GM12878 (cell line): ENCODE results near the gene TRMT44. TPM values are rescaled to one million over a fixed set of nuclear protein-coding genes. Genes with fewer than 3 reads are reported as not detected.

Experiments used
- ATAC-seq: fragments of 200-7000 bp; cut with Tn5 transposase; 3 replicates; pipeline ENCODE4 v1.9.1; 2020; ENCODE audit warnings: mild to moderate bottlenecking, moderate library complexity
- BruUV-seq: library from RNA; stranded (reverse); fragments of 400-500 nt; replicated peaks from 2 replicates; lab custom pipeline; 2021; lab: Mats Ljungman, UMichigan
- CTCF ChIA-PET: fragments of 300-600 bp; sonication (Branson Sonifier 250); formaldehyde crosslinking; extraction: SDS; loops from one replicate; lab custom pipeline; 2021; ENCODE audit warnings: inconsistent platforms; lab: Yijun Ruan, JAX
- POLR2A ChIA-PET: fragments of 350-600 bp; formaldehyde crosslinking; extraction: SDS; loops from one replicate; lab custom pipeline; 2021; ENCODE audit warnings: inconsistent platforms; lab: Charles Lee
- RAD21 ChIA-PET: fragments of 300-600 bp; sonication (Branson Sonifier 250); formaldehyde crosslinking; loops from one replicate; lab custom pipeline; 2023; ENCODE audit warnings: antibody characterized with exemption; ENCODE audit not compliant: unreplicated experiment; lab: Charles Lee
- SMC1A ChIA-PET: fragments of 300-600 bp; sonication (Branson Sonifier 250); formaldehyde crosslinking; loops from one replicate; lab custom pipeline; 2023; ENCODE audit not compliant: unreplicated experiment, uncharacterized antibody; lab: Charles Lee
- DNase-seq: peaks from one replicate; pipeline ENCODE4 v3.0.0-alpha.2; 2011; ENCODE audit warnings: low read depth, low spot score
- FAIRE-seq: peaks from 3 replicates; lab custom pipeline; 2011; peaks lifted over from hg19 to GRCh38; lab: Jason Lieb, UNC
- H2AFZ ChIP-seq: 2 replicates; pipeline ENCODE4 v1.6.0; 2011; ENCODE audit warnings: low read depth, low read length, control low read depth; ENCODE audit not compliant: control insufficient read depth
- H3K27ac ChIP-seq: 2 replicates; pipeline ENCODE4 v1.5.1; 2011; ENCODE audit warnings: control low read depth; ENCODE audit not compliant: control insufficient read depth, insufficient read depth
- H3K27me3 ChIP-seq, 2 experiments: replicated peaks in 1 of 2; 2 replicates each; pipeline versions ENCODE4 v1.6.0 to v1.6.1; 2011; ENCODE audit warnings: low read length in 1 of 2; ENCODE audit not compliant: control insufficient read depth in 2 of 2, insufficient read depth in 2 of 2
- H3K36me3 ChIP-seq, 2 experiments: 2 replicates each; pipeline ENCODE4 v1.5.1; 2011; ENCODE audit warnings: low read length in 1 of 2; ENCODE audit not compliant: control insufficient read depth in 2 of 2, insufficient read depth in 2 of 2
- H3K4me1 ChIP-seq: 2 replicates; pipeline ENCODE4 v1.6.1; 2011; ENCODE audit warnings: mild to moderate bottlenecking, low read length, moderate library complexity, mixed read lengths; ENCODE audit not compliant: control insufficient read depth, insufficient read depth
- H3K4me2 ChIP-seq: 2 replicates; pipeline ENCODE4 v1.6.0; 2011; ENCODE audit warnings: control low read depth; ENCODE audit not compliant: control insufficient read depth, insufficient read depth
- H3K4me3 ChIP-seq: fragments of 200-600 bp; sonication (generic); 2 replicates; pipeline ENCODE4 v1.5.1; 2016
- H3K79me2 ChIP-seq: 2 replicates; pipeline ENCODE4 v1.6.0; 2011; ENCODE audit warnings: low read length; ENCODE audit not compliant: control insufficient read depth, insufficient read depth
- H3K9ac ChIP-seq: 2 replicates; pipeline ENCODE4 v1.8.0; 2011; ENCODE audit warnings: low read length, control low read depth, mixed read lengths; ENCODE audit not compliant: control insufficient read depth, insufficient read depth
- H3K9me3 ChIP-seq: replicated peaks from 3 replicates; pipeline ENCODE4 v1.5.1; 2011; ENCODE audit warnings: mild to moderate bottlenecking, low read length; ENCODE audit not compliant: control insufficient read depth, insufficient read depth
- H4K20me1 ChIP-seq: 2 replicates; pipeline ENCODE4 v1.6.0; 2011; ENCODE audit not compliant: control insufficient read depth, insufficient read depth
- BCL3 ChIP-seq: IDR thresholded peaks from 2 replicates; pipeline ENCODE4 v1.6.1; 2011; ENCODE audit warnings: borderline replicate concordance, low read depth, mild to moderate bottlenecking, moderate library complexity, low read length; ENCODE audit not compliant: insufficient read depth, poor library complexity, severe bottlenecking
- EGR1 ChIP-seq, 2 experiments: IDR thresholded peaks; 1 replicate in 1 of 2; 2 replicates in 1 of 2; pipeline ENCODE4 v1.6.1; 2011 to 2012; ENCODE audit warnings: low read depth in 2 of 2, low read length in 2 of 2, borderline replicate concordance in 1 of 2, mild to moderate bottlenecking in 1 of 2, moderate library complexity in 1 of 2
- FOXM1 ChIP-seq: IDR thresholded peaks from 2 replicates; pipeline ENCODE4 v1.6.1; 2012; ENCODE audit warnings: low read depth, mild to moderate bottlenecking, inconsistent platforms, low read length, moderate library complexity
- KLF5 ChIP-seq: fragments of 450-650 bp; IDR thresholded peaks from 2 replicates; pipeline ENCODE4 v1.6.1; 2014; ENCODE audit warnings: mild to moderate bottlenecking; ENCODE audit not compliant: partially characterized antibody
- SIN3A ChIP-seq: IDR thresholded peaks from 2 replicates; pipeline ENCODE4 v1.6.1; 2012; ENCODE audit warnings: low read depth, low read length, improper control_type of control experiment
- SMAD1 ChIP-seq: fragments of 450-650 bp; IDR thresholded peaks from 2 replicates; pipeline ENCODE4 v1.6.1; 2018; ENCODE audit warnings: mild to moderate bottlenecking, low read depth; ENCODE audit not compliant: partially characterized antibody
- ZBED1 ChIP-seq: IDR thresholded peaks from 2 replicates; pipeline ENCODE4 v1.6.1; 2016; ENCODE audit warnings: borderline replicate concordance
- WGBS: methylation state at CpG from one replicate; pipeline ENCODE4 v1.1.6; 2016; ENCODE audit warnings: low lambda C conversion rate; ENCODE audit not compliant: insufficient replicate concordance, insufficient coverage; ENCODE audit errors: missing lambda C conversion rate; 5-methylcytosine and 5-hydroxymethylcytosine counted together
- in situ Hi-C: fragments of 300-500 bp; cut with MboI; formaldehyde crosslinking; loops from 9 replicates; pipeline ENCODE4 v1.14.3; 2018; ENCODE audit warnings: mixed read lengths
- intact Hi-C: fragments of 100-400 bp; cut with micrococcal nuclease; formaldehyde crosslinking; loops from one replicate; pipeline ENCODE4 v1.14.2; 2022; ENCODE audit not compliant: unreplicated experiment
- polyA plus RNA-seq, 11 experiments: library from polyadenylated mRNA; depleted of rRNA in 4 of 11; unstranded in 6 of 11; stranded (reverse) in 5 of 11; fragments of >200 nt; fragmentation: Nextera tagmentation in 4 of 11; fragmentation: Illumina TruSeq in 1 of 11; extraction: Ambion mirVana in 4 of 11; extraction: Trizol in 1 of 11; gene quantifications; 1 replicate in 1 of 11; 2 replicates in 10 of 11; pipeline versions ENCODE4 v1.2.1 to v1.2.3, GENCODE V29; 2011 to 2016; ENCODE audit warnings: inconsistent platforms in 2 of 11, missing spikeins in 2 of 11, low read depth in 1 of 11
- total RNA-seq, 4 experiments: library from RNA; depleted of rRNA in 3 of 4; stranded (reverse); fragments of >200 nt in 3 of 4; fragmentation: Illumina TruSeq in 1 of 4; extraction: Trizol in 1 of 4; gene quantifications; 2 replicates each; pipeline versions ENCODE4 v1.2.1 to v1.2.3, GENCODE V29; 2013 to 2021
- TF ChIP-seq, protein P1 (sequence below): fragments of 450-650 bp; IDR thresholded peaks from 2 replicates; pipeline ENCODE4 v1.6.1; 2016; ENCODE audit warnings: mild to moderate bottlenecking

Gene TRMT44
- total and polyA plus RNA-seq, 10 of the 15 experiments (the other 5 are each of a cell fraction or from before 2014, with no cell fraction given): 1.3 to 18.5 (median 10.1) TPM

- Histone ChIP-seq H3K79me2 (no peaks in the 10 kb centered on the region), H2AFZ (no peak overlapping the region), H3K36me3 (no peaks in the 10 kb centered on the region), H3K27ac (no peak overlapping the region), H3K4me2 (no peak overlapping the region), H4K20me1 (no peaks in the 10 kb centered on the region)
- CTCF ChIA-PET: interaction anchor here (0.6 kb wide), 1 partner anchor 39 kb away, joined by 3 read pairs; no protein-coding TSS in a partner anchor
- POLR2A ChIA-PET: no interaction called here
- in situ Hi-C loops (no loop called here), intact Hi-C loops (no loop called here)
- ATAC-seq (no peak), FAIRE-seq (no peak), DNase-seq (no peak)
- WGBS: 43% methylated on average over 12 of the region's 12 CpGs
- no TSS peak for BruUV-seq
- SMC1A ChIA-PET: no interaction called here
- RAD21 ChIA-PET: no interaction called here
- TF ChIP-seq SMAD1 (no peak), FOXM1 (no peak), EGR1 (IDR thresholded peaks at IDR 0.05; ENCODE audit: borderline replicate concordance in 1 of 2, low read depth in 2 of 2, low read length in 2 of 2) (no peak)
- TF ChIP-seq, all 136 proteins: peak for 0
- Histone ChIP-seq H3K27me3 (no peaks in the 10 kb centered on the region), H3K9me3 (peaks cover 4% of the 10 kb centered on the region; the same call in 2 of the 3 replicates), H3K4me1 (no peaks in the 10 kb centered on the region), H3K9ac (no peak overlapping the region), H3K4me3 (no peak overlapping the region)
Observed at GRCh38 chr4:8524595-8525382, 84.2 kb downstream of the TRMT44 start.

DNA sequence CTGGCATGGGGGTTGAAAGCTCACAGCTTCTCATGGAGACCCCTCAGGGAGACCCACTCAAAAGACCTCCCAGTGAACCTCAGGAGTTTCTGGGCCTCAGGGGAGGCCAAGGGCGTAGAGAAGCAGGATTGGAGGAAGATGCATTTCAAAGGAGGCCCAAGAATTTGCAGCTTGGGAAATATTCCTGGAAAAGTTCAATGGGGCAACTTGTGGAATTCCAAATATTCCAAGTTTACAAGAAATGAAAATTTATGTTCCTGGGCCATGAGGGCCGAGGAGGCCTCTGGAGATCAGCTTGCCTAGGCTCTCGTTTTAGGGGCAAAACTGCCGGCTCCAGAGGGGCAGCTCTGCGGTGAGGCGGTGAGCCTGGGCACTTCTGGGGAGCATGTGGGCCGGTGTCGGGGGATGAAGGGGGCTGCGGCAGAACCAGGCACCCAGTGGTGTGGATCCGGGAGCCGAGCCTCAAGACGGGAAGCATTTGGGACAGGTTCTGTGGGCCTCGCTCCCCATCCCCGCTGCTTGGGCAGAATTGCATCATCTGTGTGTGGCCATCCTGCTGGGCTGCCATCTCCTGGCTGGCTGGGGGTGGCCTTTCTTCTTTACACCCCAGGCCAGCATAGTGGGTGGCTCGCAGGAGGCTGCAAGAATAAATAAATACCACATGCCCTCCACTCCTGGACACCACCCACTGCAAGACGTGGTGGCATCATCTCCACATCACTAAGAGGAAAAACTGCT is 85.0 kb downstream of the TRMT44 start:
- RAD21 ChIA-PET: no interaction called here
- no peaks in the 10 kb centered on the region for H4K20me1 ChIP-seq
- no peak overlapping the region for H3K4me2 ChIP-seq
- H3K79me2 ChIP-seq: no peaks in the 10 kb centered on the region
- DNase-seq (no peak), ATAC-seq (no peak), FAIRE-seq (no peak)
- no TSS peak for BruUV-seq
- TF ChIP-seq BCL3 (no peak), KLF5 (no peak), SIN3A (no peak), ZBED1 (no peak)
- TF ChIP-seq, protein P1, sequence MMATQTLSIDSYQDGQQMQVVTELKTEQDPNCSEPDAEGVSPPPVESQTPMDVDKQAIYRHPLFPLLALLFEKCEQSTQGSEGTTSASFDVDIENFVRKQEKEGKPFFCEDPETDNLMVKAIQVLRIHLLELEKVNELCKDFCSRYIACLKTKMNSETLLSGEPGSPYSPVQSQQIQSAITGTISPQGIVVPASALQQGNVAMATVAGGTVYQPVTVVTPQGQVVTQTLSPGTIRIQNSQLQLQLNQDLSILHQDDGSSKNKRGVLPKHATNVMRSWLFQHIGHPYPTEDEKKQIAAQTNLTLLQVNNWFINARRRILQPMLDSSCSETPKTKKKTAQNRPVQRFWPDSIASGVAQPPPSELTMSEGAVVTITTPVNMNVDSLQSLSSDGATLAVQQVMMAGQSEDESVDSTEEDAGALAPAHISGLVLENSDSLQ: no peak
- intact Hi-C loops (no loop called here), in situ Hi-C loops (no loop called here)
- H2AFZ ChIP-seq: no peak overlapping the region
- H3K36me3 ChIP-seq: no peaks in the 10 kb centered on the region
- SMC1A ChIA-PET: interaction anchor here (0.6 kb wide), 1 partner anchor 229 kb away, joined by 3 read pairs; no protein-coding TSS in a partner anchor
- H3K9ac ChIP-seq: no peak overlapping the region
- POLR2A ChIA-PET: no interaction called here
- H3K4me1 ChIP-seq: no peaks in the 10 kb centered on the region
- 29% methylated on average over 6 of the region's 16 CpGs for whole genome bisulfite sequencing
- CTCF ChIA-PET: interaction anchor here (0.6 kb wide), 1 partner anchor 38 kb away, joined by 3 read pairs; no protein-coding TSS in a partner anchor
- no peak overlapping the region for H3K4me3 ChIP-seq
- no peak overlapping the region for H3K27ac ChIP-seq
- H3K9me3 ChIP-seq: peaks cover 4% of the 10 kb centered on the region; the same call in 1 of the 3 replicates
- no peaks in the 10 kb centered on the region for H3K27me3 ChIP-seq
